ENCODE measurements around the gene AP1AR. TPM values are rescaled to one million over a fixed set of nuclear protein-coding genes. Genes with fewer than 3 reads are reported as not detected.

Gene AP1AR
- total and polyA plus RNA-seq, 2 donors (not counting 3 experiments of a cell fraction or from before 2014, with no cell fraction given), result 6.6 to 18.6 TPM

- dilution Hi-C loops (cut with MboI; ENCODE audit: extremely low pct_ligation_motif_present, low sequenced_read_pairs) (no loop called here), intact Hi-C loops (cut with micrococcal nuclease) (no loop called here)
- Histone ChIP-seq H3K27ac (ENCODE audit: insufficient read depth, low read depth, low read length) (no peak overlapping the region), H3K4me2 (ENCODE audit: insufficient read depth, low read length) (no peak overlapping the region), H3K36me3 (ENCODE audit: control insufficient read depth in 2 of 2, extremely low read depth in 1 of 2, insufficient read depth in 2 of 2, low read length in 2 of 2) (no peaks in the 10 kb centered on the region), H3K27me3 (ENCODE audit: control insufficient read depth in 2 of 2, insufficient read depth in 2 of 2, low read length in 2 of 2) (no peaks in the 10 kb centered on the region), H3K4me1 (ENCODE audit: control insufficient read depth, extremely low read depth, insufficient read depth, low read length) (no peaks in the 10 kb centered on the region), H4K20me1 (replicated peaks; ENCODE audit: control insufficient read depth, extremely low read depth, insufficient read depth, low read length) (no peaks in the 10 kb centered on the region), H3K9ac (replicated peaks; ENCODE audit: extremely low read depth, insufficient read depth, low read length) (no peak overlapping the region), H3K9me3 (replicated peaks; ENCODE audit: control insufficient read depth, insufficient read depth, low read length) (no peaks in the 10 kb centered on the region), H3K4me3 (replicated peaks in 1 of 3; ENCODE audit: insufficient read depth in 1 of 3, low read depth in 1 of 3, low read length in 3 of 3) (no peak overlapping the region), H3K79me2 (ENCODE audit: control insufficient read depth, insufficient read depth, low read length) (peaks cover 14% of the 10 kb centered on the region), H3K9me1 (replicated peaks; ENCODE audit: control insufficient read depth, extremely low read depth, insufficient read depth, low read length) (no peaks in the 10 kb centered on the region), H2AFZ (ENCODE audit: low read depth, low read length) (no peak overlapping the region)
- TF ChIP-seq MYC (IDR thresholded peaks at IDR 0.05; ENCODE audit: low read depth, low read length) (no peak), FOS (IDR thresholded peaks at IDR 0.05; ENCODE audit: borderline replicate concordance, insufficient read depth, low read length) (no peak), POLR2A (IDR thresholded peaks at IDR 0.05; ENCODE audit: low read depth, low read length) (no peak), MAX (IDR thresholded peaks at IDR 0.05; ENCODE audit: insufficient read depth, insufficient read length) (no peak), JUN (IDR thresholded peaks at IDR 0.05; ENCODE audit: borderline replicate concordance, insufficient read depth, insufficient read length, low read depth) (no peak), GATA2 (IDR thresholded peaks at IDR 0.05; ENCODE audit: insufficient read depth, insufficient read length, low read depth, low read length) (no peak), POLR2AphosphoS5 (IDR thresholded peaks at IDR 0.05; ENCODE audit: insufficient read depth, low read depth, low read length) (no peak), EZH2 (IDR thresholded peaks at IDR 0.05; ENCODE audit: borderline replicate concordance, low read depth, low read length, severe bottlenecking) (no peak), CTCF (IDR thresholded peaks at IDR 0.05; ENCODE audit: extremely low read depth in 1 of 2, insufficient read depth in 1 of 2, low read depth in 1 of 2, low read length in 2 of 2) (no peak)
- FAIRE-seq, result no peak
- ChIA-PET POLR2A (no interaction called here), CTCF (interaction anchor here (1.0 kb wide), 1 partner anchor 14 kb away, joined by 3 read pairs; no protein-coding TSS in a partner anchor)
- no peak for DNase-seq (ENCODE audit: low read depth, low spot score)
- BruUV-seq (replicated peaks), result no TSS peak
These were observed 49.0 kb upstream of the AP1AR start for GRCh38 chr4:112182604-112183003.
